K562 (cell line): ENCODE results near the gene ZNF80.

Source experiments
- CTCF ChIP-seq, 3 experiments: IDR thresholded peaks in 2 of 3; conservative IDR thresholded peaks in 1 of 3; 2 replicates each; pipeline ENCODE4 v1.5.1; 2011 to 2012; ENCODE audit warnings: low read length in 3 of 3, mild to moderate bottlenecking in 3 of 3, control low read depth in 2 of 3, improper control_type of control experiment in 1 of 3, inconsistent platforms in 1 of 3, low read depth in 1 of 3, mixed read lengths in 1 of 3, moderate library complexity in 1 of 3; ENCODE audit not compliant: insufficient read depth in 2 of 3
- HMGXB4 ChIP-seq: sonication (generic); formaldehyde crosslinking; IDR thresholded peaks from 2 replicates; pipeline ENCODE4 v1.8.1; 2023; ENCODE audit warnings: mild to moderate bottlenecking, missing genetic modification reagents
- MYC ChIP-seq, 2 experiments: fragments of 250-450 bp in 1 of 2; sonication (Bioruptor Pico) in 1 of 2; IDR thresholded peaks; 2 replicates each; pipeline versions ENCODE4 v1.5.1 to v1.6.1; 2012 to 2021; ENCODE audit warnings: low read depth in 2 of 2, borderline replicate concordance in 1 of 2, improper control_type of control experiment in 1 of 2, low read length in 1 of 2, mild to moderate bottlenecking in 1 of 2, moderate library complexity in 1 of 2
- POLR2A ChIP-seq: fragments of 450-650 bp; conservative IDR thresholded peaks from 2 replicates; pipeline ENCODE4 v1.6.1; 2016
- SAFB2 ChIP-seq: fragments of 200-400 bp; formaldehyde crosslinking; IDR thresholded peaks from 2 replicates; pipeline ENCODE4 v1.6.1; 2018; ENCODE audit warnings: borderline replicate concordance, low read length, low read depth, moderate library complexity; ENCODE audit not compliant: severe bottlenecking
- ZKSCAN3 ChIP-seq: fragments of 250-450 bp; sonication (Bioruptor Pico); IDR thresholded peaks from 2 replicates; pipeline ENCODE4 v1.4.0; 2020
- ZNF280B ChIP-seq: fragments of 250-450 bp; sonication (Bioruptor Pico); IDR thresholded peaks from 2 replicates; pipeline ENCODE4 v1.5.1; 2021; ENCODE audit warnings: mild to moderate bottlenecking

- no peak for TF ChIP-seq HMGXB4 (CRISPR knock-in tag)
- no peak for TF ChIP-seq ZKSCAN3 (CRISPR knock-in tag)
- no peak for TF ChIP-seq ZNF280B
- no peak for TF ChIP-seq CTCF (IDR thresholded peaks at IDR 0.05 in 2 of 3, conservative IDR thresholded peaks at IDR 0.05 in 1 of 3; ENCODE audit: insufficient read depth in 2 of 3, low read depth in 1 of 3, low read length in 3 of 3)
- no peak for TF ChIP-seq MYC (IDR thresholded peaks at IDR 0.05; ENCODE audit: low read depth, low read length)
- no peak for TF ChIP-seq MYC (CRISPR knock-in tag; IDR thresholded peaks at IDR 0.05; ENCODE audit: borderline replicate concordance, low read depth)
- TF ChIP-seq SAFB2: no peak
- TF ChIP-seq POLR2A: no peak
Measured at GRCh38 chr3:114286266-114286665, 48.9 kb upstream of the ZNF80 start.
